Astrocyte (in vitro differentiated cells and primary cell): Measurements from ENCODE around the gene KRT80. TPM values are rescaled to one million over a fixed set of nuclear protein-coding genes. Genes with fewer than 3 reads are reported as not detected.

Experiments used
- DNase-seq: peaks from one replicate; pipeline ENCODE4 v3.0.0-alpha.2; 2010; ENCODE audit warnings: low read depth
- FAIRE-seq: peaks from 2 replicates; lab custom pipeline; 2011; peaks lifted over from hg19 to GRCh38; lab: Jason Lieb, UNC
- H2AFZ ChIP-seq: 2 replicates; pipeline ENCODE4 v1.6.0; 2012; ENCODE audit warnings: low read depth, low read length, inconsistent platforms
- H3K27ac ChIP-seq: 2 replicates; pipeline ENCODE4 v1.5.1; 2011; ENCODE audit warnings: low read depth, low read length, inconsistent platforms
- H3K27me3 ChIP-seq: 2 replicates; pipeline ENCODE4 v1.6.0; 2011; ENCODE audit warnings: low read length, inconsistent platforms; ENCODE audit not compliant: insufficient read depth
- H3K36me3 ChIP-seq: 2 replicates; pipeline ENCODE4 v1.5.1; 2011; ENCODE audit warnings: low read length, inconsistent platforms; ENCODE audit not compliant: insufficient read depth
- H3K4me1 ChIP-seq: 2 replicates; pipeline ENCODE4 v1.5.1; 2011; ENCODE audit warnings: low read length, inconsistent platforms; ENCODE audit not compliant: insufficient read depth
- H3K4me2 ChIP-seq: 2 replicates; pipeline ENCODE4 v1.6.0; 2012; ENCODE audit warnings: low read length, inconsistent platforms
- H3K4me3 ChIP-seq: 2 replicates; pipeline ENCODE4 v1.5.1; 2011; ENCODE audit warnings: low read depth, mild to moderate bottlenecking, low read length, inconsistent platforms; ENCODE audit not compliant: insufficient read depth
- H3K79me2 ChIP-seq: 2 replicates; pipeline ENCODE4 v1.6.0; 2012; ENCODE audit warnings: mild to moderate bottlenecking, low read length, inconsistent platforms; ENCODE audit not compliant: insufficient read depth
- H3K9ac ChIP-seq: 2 replicates; pipeline ENCODE4 v1.6.0; 2012; ENCODE audit warnings: mild to moderate bottlenecking, low read length, inconsistent platforms
- H3K9me3 ChIP-seq: 2 replicates; pipeline ENCODE4 v1.5.1; 2012; ENCODE audit warnings: low read depth, mild to moderate bottlenecking, low read length, inconsistent platforms; ENCODE audit not compliant: insufficient read depth
- H4K20me1 ChIP-seq: 2 replicates; pipeline ENCODE4 v1.6.0; 2012; ENCODE audit warnings: low read length, inconsistent platforms; ENCODE audit not compliant: insufficient read depth
- H3K27ac Mint-ChIP-seq: one replicate; pipeline ENCODE4 v1.8.0; 2021; ENCODE audit warnings: mild to moderate bottlenecking, mixed read lengths; ENCODE audit not compliant: unreplicated experiment
- H3K27me3 Mint-ChIP-seq: one replicate; pipeline ENCODE4 v1.8.0; 2021; ENCODE audit warnings: low read depth, mixed read lengths; ENCODE audit not compliant: unreplicated experiment
- H3K36me3 Mint-ChIP-seq: one replicate; pipeline ENCODE4 v1.8.0; 2021; ENCODE audit warnings: low read depth, mixed read lengths; ENCODE audit not compliant: unreplicated experiment
- H3K4me1 Mint-ChIP-seq: one replicate; pipeline ENCODE4 v1.8.0; 2021; ENCODE audit warnings: low read depth, mixed read lengths; ENCODE audit not compliant: unreplicated experiment
- H3K4me3 Mint-ChIP-seq: one replicate; pipeline ENCODE4 v1.8.0; 2021; ENCODE audit warnings: mild to moderate bottlenecking, moderate library complexity, mixed read lengths; ENCODE audit not compliant: unreplicated experiment
- H3K9me3 Mint-ChIP-seq: one replicate; pipeline ENCODE4 v1.8.0; 2021; ENCODE audit warnings: mild to moderate bottlenecking, mixed read lengths; ENCODE audit not compliant: unreplicated experiment
- CTCF ChIP-seq: IDR thresholded peaks from 2 replicates; pipeline ENCODE4 v1.5.1; 2011; ENCODE audit warnings: low read depth, mild to moderate bottlenecking, inconsistent platforms, low read length, moderate library complexity; ENCODE audit not compliant: insufficient read depth
- EZH2 ChIP-seq: IDR thresholded peaks from 2 replicates; pipeline ENCODE4 v1.6.1; 2012; ENCODE audit warnings: mild to moderate bottlenecking, low read length, inconsistent platforms; ENCODE audit not compliant: insufficient read depth
- total RNA-seq: library from RNA; stranded (reverse); gene quantifications from 2 replicates; pipeline ENCODE4 v1.2.1, GENCODE V29; 2021

KRT80 gene
- total RNA-seq, 1 donor from 2014 or later = 3.6 TPM

GRCh38 chr12:52222692-52223091 lies 30.9 kb upstream of the KRT80 start:
- Histone ChIP-seq H3K27me3 (no peaks in the 10 kb centered on the region), H3K79me2 (no peaks in the 10 kb centered on the region), H4K20me1 (no peaks in the 10 kb centered on the region), H3K4me3 (no peak overlapping the region), H3K27ac (no peak overlapping the region), H3K36me3 (no peaks in the 10 kb centered on the region), H3K4me2 (no peak overlapping the region), H3K9ac (no peak overlapping the region), H3K9me3 (no peaks in the 10 kb centered on the region), H3K4me1 (peaks cover 14% of the 10 kb centered on the region), H2AFZ (no peak overlapping the region)
- FAIRE-seq = no peak
- DNase-seq = no peak
- H3K9me3 Mint-ChIP-seq = peaks cover 13% of the 10 kb centered on the region
- TF ChIP-seq EZH2 (no peak), CTCF (no peak)
- no peak overlapping the region for H3K27ac Mint-ChIP-seq
- peaks cover 16% of the 10 kb centered on the region for H3K4me1 Mint-ChIP-seq
- H3K27me3 Mint-ChIP-seq = peaks cover 5% of the 10 kb centered on the region
- H3K36me3 Mint-ChIP-seq = no peaks in the 10 kb centered on the region
- H3K4me3 Mint-ChIP-seq = no peak overlapping the region

DNA sequence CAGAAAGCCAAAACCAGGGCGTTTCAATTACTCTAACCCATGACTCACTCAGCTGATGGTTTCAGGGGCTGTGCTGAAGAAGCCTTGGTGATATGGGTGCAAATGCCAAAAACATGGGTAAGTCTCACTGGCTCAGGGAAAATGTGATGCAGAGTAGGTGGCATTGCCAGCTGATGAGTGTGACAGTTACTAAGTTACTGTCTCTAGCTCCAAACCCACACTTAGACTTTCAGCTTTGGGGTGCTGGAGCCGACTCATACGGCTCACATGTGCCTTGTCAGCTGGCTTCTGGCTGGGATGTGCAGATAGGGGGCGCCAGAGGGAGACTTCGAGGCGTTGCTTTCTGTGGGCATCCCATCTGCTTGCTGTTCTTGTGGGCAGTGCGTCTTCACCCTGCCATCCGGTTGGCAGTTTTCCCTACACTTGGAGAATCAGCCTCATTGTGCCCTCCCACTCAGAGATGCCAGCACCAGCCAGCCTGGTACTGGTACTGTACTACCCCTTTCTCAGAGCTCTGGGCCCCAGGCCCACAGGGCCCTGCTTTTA lies 30.2 kb upstream of the KRT80 start:
- TF ChIP-seq CTCF = peak; percentile 50
- no peak for TF ChIP-seq EZH2
- Histone ChIP-seq H3K27ac (no peak overlapping the region), H3K4me1 (peaks cover 18% of the 10 kb centered on the region), H3K36me3 (no peaks in the 10 kb centered on the region), H3K9ac (no peak overlapping the region), H3K27me3 (no peaks in the 10 kb centered on the region), H3K4me2 (no peak overlapping the region), H3K4me3 (no peak overlapping the region), H3K79me2 (no peaks in the 10 kb centered on the region), H4K20me1 (no peaks in the 10 kb centered on the region), H2AFZ (no peak overlapping the region), H3K9me3 (no peaks in the 10 kb centered on the region)
- no peaks in the 10 kb centered on the region for H3K36me3 Mint-ChIP-seq
- H3K4me3 Mint-ChIP-seq = no peak overlapping the region
- peaks cover 23% of the 10 kb centered on the region for H3K4me1 Mint-ChIP-seq
- no peak overlapping the region for H3K27ac Mint-ChIP-seq
- H3K27me3 Mint-ChIP-seq = peaks cover 5% of the 10 kb centered on the region
- DNase-seq (no peak), FAIRE-seq (no peak)
- H3K9me3 Mint-ChIP-seq = peaks cover 13% of the 10 kb centered on the region

DNA sequence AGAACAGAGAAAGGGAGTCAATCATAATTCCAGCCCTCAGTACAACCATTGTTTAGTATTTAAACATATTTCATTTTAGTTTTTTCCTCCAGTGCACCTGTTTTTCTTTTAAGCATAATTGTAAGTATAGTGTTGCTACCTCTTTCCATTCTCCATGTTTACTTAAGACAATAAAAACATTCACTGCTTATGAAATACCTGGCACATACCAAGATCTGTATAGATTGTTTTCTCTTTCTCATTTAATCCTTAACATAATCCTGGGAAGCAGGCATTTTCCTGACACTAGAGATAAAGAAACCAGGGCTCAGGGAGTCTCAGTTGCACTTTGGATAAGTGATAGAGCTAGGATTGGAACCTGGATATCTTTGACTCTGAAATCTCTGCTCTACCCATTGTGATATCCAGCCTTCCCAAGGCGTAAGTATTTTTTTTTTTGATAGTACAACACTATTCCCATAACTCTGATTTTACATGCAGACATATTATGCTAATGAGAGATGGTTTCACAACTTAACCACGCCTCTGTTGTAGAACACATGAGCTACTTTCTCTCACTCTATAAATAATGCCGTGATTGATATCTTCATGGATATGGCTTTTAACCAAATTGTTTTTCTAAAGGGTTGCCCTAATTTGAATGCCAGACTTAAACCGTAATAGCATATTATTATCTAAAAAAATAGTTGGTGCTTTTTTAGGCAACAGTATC lies 29.4 kb upstream of the KRT80 start:
- Mint-ChIP-seq H3K4me1 (peaks cover 24% of the 10 kb centered on the region), H3K9me3 (peaks cover 11% of the 10 kb centered on the region), H3K27me3 (peaks cover 5% of the 10 kb centered on the region), H3K36me3 (no peaks in the 10 kb centered on the region), H3K27ac (no peak overlapping the region), H3K4me3 (no peak overlapping the region)
- no peak overlapping the region for H3K27ac ChIP-seq
- H2AFZ ChIP-seq = no peak overlapping the region
- no peaks in the 10 kb centered on the region for H3K9me3 ChIP-seq
- H3K27me3 ChIP-seq = no peaks in the 10 kb centered on the region
- H3K79me2 ChIP-seq = no peaks in the 10 kb centered on the region
- no peak overlapping the region for H3K9ac ChIP-seq
- H3K4me2 ChIP-seq = no peak overlapping the region
- no peaks in the 10 kb centered on the region for H4K20me1 ChIP-seq
- H3K36me3 ChIP-seq = no peaks in the 10 kb centered on the region
- FAIRE-seq = peak; percentile 47
- no peak for DNase-seq
- TF ChIP-seq EZH2 (no peak), CTCF (no peak)
- no peak overlapping the region for H3K4me3 ChIP-seq
- peaks cover 24% of the 10 kb centered on the region for H3K4me1 ChIP-seq
